Endothelial cell of umbilical vein (primary cell): ENCODE results near the gene MCF2L. TPM values are rescaled to one million over a fixed set of nuclear protein-coding genes. Genes with fewer than 3 reads are reported as not detected.

Experiments used
- BruUV-seq: library from RNA; stranded (reverse); fragments of 400-500 nt; replicated peaks from 2 replicates; lab custom pipeline; 2021; lab: Mats Ljungman, UMichigan
- CTCF ChIA-PET: fragments of 300-600, 350-600 bp; sonication (Branson Sonifier 250); formaldehyde crosslinking; loops from one replicate; lab custom pipeline; 2021; ENCODE audit warnings: antibody characterized with exemption, inconsistent platforms; lab: Charles Lee
- POLR2A ChIA-PET: fragments of 300-600, 350-600 bp; sonication (Branson Sonifier 250); formaldehyde crosslinking; loops from one replicate; lab custom pipeline; 2021; ENCODE audit warnings: antibody characterized with exemption, inconsistent platforms; lab: Charles Lee
- DNase-seq: peaks from one replicate; pipeline ENCODE4 v3.0.0-alpha.2; 2011; ENCODE audit warnings: low read depth, low spot score
- FAIRE-seq: peaks from 2 replicates; lab custom pipeline; 2011; peaks lifted over from hg19 to GRCh38; lab: Jason Lieb, UNC
- H2AFZ ChIP-seq: 2 replicates; pipeline ENCODE4 v1.6.0; 2012; ENCODE audit warnings: low read depth, low read length, control low read depth, inconsistent platforms
- H3K27ac ChIP-seq: 2 replicates; pipeline ENCODE4 v1.5.1; 2011; ENCODE audit warnings: low read depth, mild to moderate bottlenecking, control low read depth, low read length, moderate library complexity; ENCODE audit not compliant: insufficient read depth
- H3K27me3 ChIP-seq, 2 experiments: 2 replicates each; pipeline versions ENCODE4 v1.6.0 to v1.6.1; 2011; ENCODE audit warnings: low read length in 2 of 2, mixed read lengths in 1 of 2; ENCODE audit not compliant: control insufficient read depth in 2 of 2, insufficient read depth in 2 of 2
- H3K36me3 ChIP-seq, 2 experiments: 2 replicates in 1 of 2; 3 replicates in 1 of 2; pipeline ENCODE4 v1.5.1; 2011; ENCODE audit warnings: low read length in 2 of 2, mild to moderate bottlenecking in 1 of 2, moderate library complexity in 1 of 2; ENCODE audit not compliant: control insufficient read depth in 2 of 2, insufficient read depth in 2 of 2; ENCODE audit errors: extremely low read depth in 1 of 2
- H3K4me1 ChIP-seq: 3 replicates; pipeline ENCODE4 v1.5.1; 2011; ENCODE audit warnings: mild to moderate bottlenecking, low read length; ENCODE audit not compliant: control insufficient read depth, insufficient read depth; ENCODE audit errors: extremely low read depth
- H3K4me2 ChIP-seq: 2 replicates; pipeline ENCODE4 v1.6.1; 2011; ENCODE audit warnings: low read length, control low read depth, mixed read lengths; ENCODE audit not compliant: insufficient read depth
- H3K4me3 ChIP-seq, 3 experiments: fragments of 200-600 bp in 1 of 3; sonication (generic), shearing (Covaris generic) in 1 of 3; replicated peaks in 1 of 3; 2 replicates each; pipeline ENCODE4 v1.5.1; 2011 to 2016; ENCODE audit warnings: control low read depth in 3 of 3, low read length in 3 of 3, mild to moderate bottlenecking in 2 of 3, inconsistent platforms in 1 of 3, low read depth in 1 of 3, moderate library complexity in 1 of 3; ENCODE audit not compliant: insufficient read depth in 1 of 3
- H3K79me2 ChIP-seq: 2 replicates; pipeline ENCODE4 v1.6.0; 2012; ENCODE audit warnings: low read length, inconsistent platforms; ENCODE audit not compliant: control insufficient read depth, insufficient read depth
- H3K9ac ChIP-seq: replicated peaks from 2 replicates; pipeline ENCODE3; 2011; ENCODE audit warnings: low read length, control low read depth; ENCODE audit not compliant: insufficient read depth; ENCODE audit errors: extremely low read depth
- H3K9me1 ChIP-seq: replicated peaks from 3 replicates; pipeline ENCODE4 v1.6.0; 2011; ENCODE audit warnings: mild to moderate bottlenecking, low read length; ENCODE audit not compliant: control insufficient read depth, insufficient read depth; ENCODE audit errors: extremely low read depth
- H3K9me3 ChIP-seq: replicated peaks from 2 replicates; pipeline ENCODE4 v1.5.1; 2012; ENCODE audit warnings: low read length, inconsistent platforms; ENCODE audit not compliant: control insufficient read depth, insufficient read depth
- H4K20me1 ChIP-seq: replicated peaks from 2 replicates; pipeline ENCODE3; 2011; ENCODE audit warnings: mild to moderate bottlenecking, low read length; ENCODE audit not compliant: control insufficient read depth, insufficient read depth; ENCODE audit errors: extremely low read depth
- EZH2 ChIP-seq: IDR thresholded peaks from 2 replicates; pipeline ENCODE4 v1.6.1; 2012; ENCODE audit warnings: borderline replicate concordance, low read depth, mild to moderate bottlenecking, moderate library complexity, low read length, inconsistent platforms; ENCODE audit not compliant: severe bottlenecking
- GATA2 ChIP-seq: IDR thresholded peaks from 2 replicates; pipeline ENCODE4 v1.7.0; 2011; ENCODE audit warnings: low read depth, mild to moderate bottlenecking, moderate library complexity, mixed read lengths, low read length; ENCODE audit not compliant: insufficient read length, insufficient read depth
- MYC ChIP-seq: IDR thresholded peaks from one replicate; pipeline ENCODE4 v1.6.1; 2011; ENCODE audit warnings: mild to moderate bottlenecking, low read depth, low read length
- POLR2A ChIP-seq: IDR thresholded peaks from 2 replicates; pipeline ENCODE4 v1.6.1; 2012; ENCODE audit warnings: low read depth, mild to moderate bottlenecking, control low read depth, low read length
- POLR2AphosphoS5 ChIP-seq: IDR thresholded peaks from 2 replicates; pipeline ENCODE4 v1.6.1; 2012; ENCODE audit warnings: low read depth, mild to moderate bottlenecking, control low read depth, low read length, moderate library complexity; ENCODE audit not compliant: insufficient read depth
- dilution Hi-C: fragments of 300-500 bp; cut with MboI; formaldehyde crosslinking; loops from one replicate; pipeline ENCODE4 v1.15.0; 2019; ENCODE audit warnings: low sequenced_read_pairs; ENCODE audit not compliant: extremely low pct_ligation_motif_present
- intact Hi-C: fragments of 100-400 bp; cut with micrococcal nuclease; formaldehyde crosslinking; loops from one replicate; pipeline ENCODE4 v1.10.0; 2022
- polyA plus RNA-seq, 4 experiments: library from polyadenylated mRNA; depleted of rRNA in 3 of 4; stranded (reverse) in 3 of 4; unstranded in 1 of 4; fragments of >200 nt; gene quantifications; 2 replicates each; pipeline versions ENCODE4 v1.2.1 to v1.2.3, GENCODE V29; 2011 to 2012; ENCODE audit warnings: missing spikeins in 1 of 4
- total RNA-seq: library from RNA; stranded (reverse); gene quantifications from 2 replicates; pipeline ENCODE4 v1.2.3, GENCODE V29; 2021
- TF ChIP-seq, protein P1 (sequence below): IDR thresholded peaks from 2 replicates; pipeline ENCODE4 v1.6.1; 2011; ENCODE audit not compliant: insufficient read depth, insufficient read length
- TF ChIP-seq, protein P2 (sequence below), 2 donors: IDR thresholded peaks; 1 replicate in 1 of 2; 2 replicates in 1 of 2; pipeline ENCODE4 v1.5.1; 2011; ENCODE audit warnings: low read length in 2 of 2, mild to moderate bottlenecking in 2 of 2, moderate library complexity in 2 of 2, control low read depth in 1 of 2, inconsistent platforms in 1 of 2, low read depth in 1 of 2; ENCODE audit not compliant: insufficient read depth in 1 of 2; ENCODE audit errors: extremely low read depth in 1 of 2

The MCF2L gene
- total and polyA plus RNA-seq, 2 donors (not counting 3 experiments of a cell fraction or from before 2014, with no cell fraction given) = 0.33 to 0.58 TPM

DNA sequence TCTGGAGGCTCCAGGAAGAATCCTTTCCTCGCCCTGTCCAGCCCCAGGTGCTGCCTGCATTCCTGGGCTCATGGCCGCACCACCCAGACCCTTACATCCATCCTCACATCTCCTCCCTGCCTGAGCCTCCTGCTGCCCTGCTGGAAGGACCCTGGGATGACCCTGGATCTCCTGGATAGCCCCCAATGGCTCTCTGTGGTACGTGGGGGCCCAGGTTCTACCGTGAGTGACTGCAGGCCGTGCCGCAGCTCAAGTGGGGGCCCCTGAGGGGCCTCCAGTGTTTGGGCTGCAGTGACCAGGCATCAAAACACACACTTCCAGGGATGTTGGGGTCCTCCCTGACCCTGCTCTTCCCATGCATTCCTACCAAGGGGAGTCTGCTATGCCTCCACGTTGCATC is 8.3 kb upstream of the MCF2L start:
- no peak overlapping the region for H2AFZ ChIP-seq
- POLR2A ChIA-PET = no interaction called here
- TF ChIP-seq POLR2AphosphoS5 (no peak), MYC (no peak), EZH2 (no peak), GATA2 (no peak), POLR2A (no peak)
- TF ChIP-seq, protein P1, sequence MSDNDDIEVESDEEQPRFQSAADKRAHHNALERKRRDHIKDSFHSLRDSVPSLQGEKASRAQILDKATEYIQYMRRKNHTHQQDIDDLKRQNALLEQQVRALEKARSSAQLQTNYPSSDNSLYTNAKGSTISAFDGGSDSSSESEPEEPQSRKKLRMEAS = no peak
- TF ChIP-seq, protein P2, sequence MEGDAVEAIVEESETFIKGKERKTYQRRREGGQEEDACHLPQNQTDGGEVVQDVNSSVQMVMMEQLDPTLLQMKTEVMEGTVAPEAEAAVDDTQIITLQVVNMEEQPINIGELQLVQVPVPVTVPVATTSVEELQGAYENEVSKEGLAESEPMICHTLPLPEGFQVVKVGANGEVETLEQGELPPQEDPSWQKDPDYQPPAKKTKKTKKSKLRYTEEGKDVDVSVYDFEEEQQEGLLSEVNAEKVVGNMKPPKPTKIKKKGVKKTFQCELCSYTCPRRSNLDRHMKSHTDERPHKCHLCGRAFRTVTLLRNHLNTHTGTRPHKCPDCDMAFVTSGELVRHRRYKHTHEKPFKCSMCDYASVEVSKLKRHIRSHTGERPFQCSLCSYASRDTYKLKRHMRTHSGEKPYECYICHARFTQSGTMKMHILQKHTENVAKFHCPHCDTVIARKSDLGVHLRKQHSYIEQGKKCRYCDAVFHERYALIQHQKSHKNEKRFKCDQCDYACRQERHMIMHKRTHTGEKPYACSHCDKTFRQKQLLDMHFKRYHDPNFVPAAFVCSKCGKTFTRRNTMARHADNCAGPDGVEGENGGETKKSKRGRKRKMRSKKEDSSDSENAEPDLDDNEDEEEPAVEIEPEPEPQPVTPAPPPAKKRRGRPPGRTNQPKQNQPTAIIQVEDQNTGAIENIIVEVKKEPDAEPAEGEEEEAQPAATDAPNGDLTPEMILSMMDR (IDR thresholded peaks at IDR 0.05; ENCODE audit: extremely low read depth in 1 of 2, insufficient read depth in 1 of 2, low read depth in 1 of 2, low read length in 2 of 2) = no peak

More for the DNA sequence above, 8.3 kb upstream of the MCF2L start:
- BruUV-seq = no TSS peak
- intact Hi-C loops (no loop called here), dilution Hi-C loops (no loop called here)
- Histone ChIP-seq H3K4me1 (no peaks in the 10 kb centered on the region), H3K79me2 (no peaks in the 10 kb centered on the region), H3K4me3 (no peak overlapping the region), H3K4me2 (no peak overlapping the region), H3K27me3 (peaks cover 0 to 4% of the 10 kb centered on the region in 2 experiments), H3K9me3 (no peaks in the 10 kb centered on the region), H3K27ac (no peak overlapping the region), H4K20me1 (no peaks in the 10 kb centered on the region), H3K36me3 (no peaks in the 10 kb centered on the region), H3K9ac (no peak overlapping the region), H3K9me1 (no peaks in the 10 kb centered on the region)
- DNase-seq (no peak), FAIRE-seq (no peak)
- CTCF ChIA-PET = no interaction called here
